HL-60 (cell line): ENCODE data around the gene ARHGEF6.

Experiments
- CTCF ChIP-seq: IDR thresholded peaks from one replicate; pipeline ENCODE4 v1.5.1; 2011; ENCODE audit warnings: low read length, control low read depth, inconsistent platforms; ENCODE audit not compliant: insufficient read depth
- GABPA ChIP-seq: IDR thresholded peaks from 2 replicates; pipeline ENCODE4 v1.6.1; 2012; ENCODE audit warnings: low read depth
- POLR2AphosphoS5 ChIP-seq: IDR thresholded peaks from 2 replicates; pipeline ENCODE4 v1.6.1; 2012; ENCODE audit warnings: low read depth
- REST ChIP-seq: IDR thresholded peaks from 2 replicates; pipeline ENCODE4 v1.6.1; 2012; ENCODE audit warnings: low read depth; ENCODE audit not compliant: insufficient replicate concordance
- SPI1 ChIP-seq: IDR thresholded peaks from 2 replicates; pipeline ENCODE4 v1.6.1; 2012; ENCODE audit warnings: low read depth, mild to moderate bottlenecking, borderline replicate concordance

DNA sequence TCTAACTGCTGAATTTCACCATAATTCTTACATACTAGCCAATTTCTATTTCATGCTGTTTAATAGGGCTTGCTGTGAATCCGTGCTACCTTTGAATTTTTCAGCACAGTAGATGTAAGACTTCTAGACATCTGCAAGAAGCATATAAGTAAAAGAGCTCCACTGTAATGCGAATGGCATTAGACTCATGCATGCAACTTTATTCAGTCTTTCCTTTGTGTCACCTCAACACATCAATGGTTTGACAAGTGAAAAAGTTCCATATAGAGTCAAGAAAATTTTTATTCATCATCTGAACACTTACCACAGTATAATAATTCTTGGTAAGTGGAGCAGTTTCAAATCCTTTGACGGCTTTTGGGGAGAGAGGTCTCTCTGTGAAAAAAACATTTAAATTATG lies 48.9 kb downstream of the ARHGEF6 start:
- no peak for TF ChIP-seq CTCF
- TF ChIP-seq POLR2AphosphoS5: no peak
- TF ChIP-seq GABPA: no peak
- TF ChIP-seq REST: no peak
- no peak for TF ChIP-seq SPI1
